NCI-H446 (cell line): ENCODE results near the gene AKT3.
"Not testable (repeated sequence)": the region's sequence is repeated elsewhere in the genome, so short reads cannot be mapped to it uniquely, and the experiment has no call there.

Experiments used
- DNase-seq, 2 experiments: peaks; one replicate each; lab custom pipeline; 2025; lab: John Stamatoyannopoulos, UW

AKT3 gene

GRCh38 chr1:243842161-243842560 is 7.9 kb downstream of the AKT3 start:
- no peak for DNase-seq

- no peak for DNase-seq
These were observed 8.5 kb downstream of the AKT3 start for GRCh38 chr1:243841507-243841906.

- no peak for DNase-seq
These were observed 12.0 kb downstream of the AKT3 start for GRCh38 chr1:243837907-243838535.

- no peak for DNase-seq
These were observed 15.9 kb downstream of the AKT3 start for GRCh38 chr1:243834130-243834529.

GRCh38 chr1:243831463-243831862 is 18.6 kb downstream of the AKT3 start:
- DNase-seq: no peak

GRCh38 chr1:243827206-243827605 is 22.8 kb downstream of the AKT3 start:
- no peak for DNase-seq

GRCh38 chr1:243824907-243825306 is 25.1 kb downstream of the AKT3 start:
- DNase-seq: not testable (repeated sequence)

- DNase-seq: no peak
These were observed 28.8 kb downstream of the AKT3 start for GRCh38 chr1:243821177-243821680.

- no peak for DNase-seq
These were observed 30.6 kb downstream of the AKT3 start for GRCh38 chr1:243819438-243819839.

GRCh38 chr1:243818978-243819377 is 31.1 kb downstream of the AKT3 start:
- DNase-seq: no peak

- no peak for DNase-seq
These were observed 35.3 kb downstream of the AKT3 start for GRCh38 chr1:243814718-243815117.

GRCh38 chr1:243807346-243807745 is 42.7 kb downstream of the AKT3 start:
- not testable (repeated sequence) for DNase-seq

GRCh38 chr1:243806310-243806709 is 43.7 kb downstream of the AKT3 start:
- DNase-seq: no peak

- no peak for DNase-seq
These were observed 47.3 kb downstream of the AKT3 start for GRCh38 chr1:243802736-243803135.

- DNase-seq: no peak
These were observed 48.7 kb downstream of the AKT3 start for GRCh38 chr1:243801378-243801777.

- DNase-seq: no peak
These were observed 50.1 kb downstream of the AKT3 start for GRCh38 chr1:243799908-243800307.

GRCh38 chr1:243798726-243799125 is 51.3 kb downstream of the AKT3 start:
- DNase-seq: no peak

- no peak for DNase-seq
These were observed 54.0 kb downstream of the AKT3 start for GRCh38 chr1:243796016-243796415.

GRCh38 chr1:243793298-243793697 is 56.7 kb downstream of the AKT3 start:
- no peak for DNase-seq

GRCh38 chr1:243792891-243793290 is 57.2 kb downstream of the AKT3 start:
- no peak for DNase-seq

- DNase-seq: no peak
These were observed 57.6 kb downstream of the AKT3 start for GRCh38 chr1:243792401-243792800.

- DNase-seq: no peak
These were observed 58.3 kb downstream of the AKT3 start for GRCh38 chr1:243791586-243792267.

- DNase-seq: no peak
These were observed 59.6 kb downstream of the AKT3 start for GRCh38 chr1:243790404-243790803.

GRCh38 chr1:243786531-243786930 is 63.5 kb downstream of the AKT3 start:
- no peak for DNase-seq
